Measurements from ENCODE around the gene DIO1. TPM values are rescaled to one million over a fixed set of nuclear protein-coding genes. Genes with fewer than 3 reads are reported as not detected.
A peak's percentile ranks its signal among the peaks of the same experiment; 100 is the strongest.

Gene DIO1
- total RNA-seq, 2 donors from 2014 or later = 0.32 TPM; not detected in 1

- no peaks in the 10 kb centered on the region for H3K27me3 ChIP-seq
- no peak for TF ChIP-seq CTCF (IDR thresholded peaks at IDR 0.05)
- no peak overlapping the region for H3K27ac ChIP-seq
- no peak for DNase-seq
- H3K9me3 ChIP-seq = no peaks in the 10 kb centered on the region
- intact Hi-C loops (cut with DNase I) = loop anchor here (5.0 kb wide), 1 partner anchor 89 kb away; no protein-coding TSS in a partner anchor
- no peak overlapping the region for H3K9ac ChIP-seq (ENCODE audit: low read depth in 2 of 2, low read length in 2 of 2)
- H3K36me3 ChIP-seq = no peaks in the 10 kb centered on the region
- H3K4me3 ChIP-seq = no peak overlapping the region
- H3K4me1 ChIP-seq = no peaks in the 10 kb centered on the region
Observed at GRCh38 chr1:53951697-53952096, 57.7 kb downstream of the DIO1 start.

GRCh38 chr1:53954128-53954527 lies 60.1 kb downstream of the DIO1 start:
- Histone ChIP-seq H3K9me3 (no peaks in the 10 kb centered on the region), H3K27ac (no peak overlapping the region), H3K4me1 (no peaks in the 10 kb centered on the region), H3K27me3 (no peaks in the 10 kb centered on the region), H3K36me3 (no peaks in the 10 kb centered on the region), H3K4me3 (no peak overlapping the region), H3K9ac (ENCODE audit: low read depth in 2 of 2, low read length in 2 of 2) (no peak overlapping the region)
- intact Hi-C loops (cut with DNase I) = loop anchor here (5.0 kb wide), 1 partner anchor 92 kb away; no protein-coding TSS in a partner anchor
- TF ChIP-seq CTCF (IDR thresholded peaks at IDR 0.05) = no peak
- no peak for DNase-seq

GRCh38 chr1:53956308-53957168 lies 62.6 kb downstream of the DIO1 start:
- intact Hi-C loops (cut with DNase I) = no loop called here
- H3K27me3 ChIP-seq = no peaks in the 10 kb centered on the region
- H3K36me3 ChIP-seq = no peaks in the 10 kb centered on the region
- no peak overlapping the region for H3K27ac ChIP-seq
- TF ChIP-seq CTCF (IDR thresholded peaks at IDR 0.05) = no peak
- peak overlapping the region in 1 of 2 donors; percentile 1 for H3K9ac ChIP-seq (ENCODE audit: low read depth in 2 of 2, low read length in 2 of 2)
- no peak overlapping the region for H3K4me3 ChIP-seq
- no peak for DNase-seq
- no peaks in the 10 kb centered on the region for H3K4me1 ChIP-seq
- H3K9me3 ChIP-seq = no peaks in the 10 kb centered on the region

GRCh38 chr1:53957194-53957818 lies 63.3 kb downstream of the DIO1 start:
- no peaks in the 10 kb centered on the region for H3K4me1 ChIP-seq
- intact Hi-C loops (cut with DNase I) = no loop called here
- H3K4me3 ChIP-seq = no peak overlapping the region
- DNase-seq = peak; percentile 25
- H3K9ac ChIP-seq (ENCODE audit: low read depth in 2 of 2, low read length in 2 of 2) = peak overlapping the region in 1 of 2 donors; percentile 1
- no peaks in the 10 kb centered on the region for H3K9me3 ChIP-seq
- H3K27ac ChIP-seq = no peak overlapping the region
- TF ChIP-seq CTCF (IDR thresholded peaks at IDR 0.05) = no peak
- H3K27me3 ChIP-seq = no peaks in the 10 kb centered on the region
- no peaks in the 10 kb centered on the region for H3K36me3 ChIP-seq

- Histone ChIP-seq H3K9ac (ENCODE audit: low read depth in 2 of 2, low read length in 2 of 2) (no peak overlapping the region), H3K4me3 (no peak overlapping the region), H3K36me3 (no peaks in the 10 kb centered on the region), H3K9me3 (no peaks in the 10 kb centered on the region), H3K4me1 (no peaks in the 10 kb centered on the region), H3K27ac (no peak overlapping the region), H3K27me3 (no peaks in the 10 kb centered on the region)
- intact Hi-C loops (cut with DNase I) = loop anchor here (5.0 kb wide), 1 partner anchor 82 kb away; no protein-coding TSS in a partner anchor
- peak; percentile 62 for TF ChIP-seq CTCF (IDR thresholded peaks at IDR 0.05)
- DNase-seq = no peak
Observed at GRCh38 chr1:53959664-53960250, 65.8 kb downstream of the DIO1 start.

Other genes with a start within 250 kb of the DIO1 start
- under 1 TPM in 1 of 2 donors, not detected in 1; 0.16 TPM for gene GLIS1, start 155.0 kb upstream of the DIO1 start, total RNA-seq
- gene NDC1, start 55.9 kb upstream of the DIO1 start, total RNA-seq = 10 to 100 TPM; 17.3 to 39.4 TPM
- gene YIPF1, start 4.4 kb upstream of the DIO1 start, total RNA-seq = 10 to 100 TPM; 30.4 to 35.3 TPM
- 10 to 100 TPM; 15.1 to 17.5 TPM for gene IFT25, start 51.5 kb downstream of the DIO1 start, total RNA-seq
- 10 to 100 TPM; 23.2 to 24.8 TPM for gene LRRC42, start 52.2 kb downstream of the DIO1 start, total RNA-seq
- gene LDLRAD1, start 124.0 kb downstream of the DIO1 start, total RNA-seq = under 1 TPM in 1 of 2 donors, not detected in 1; 0.24 TPM
- 100 to 1,000 TPM; 470 to 887 TPM for gene TMEM59, start 159.0 kb downstream of the DIO1 start, total RNA-seq
- gene TCEANC2, start 159.4 kb downstream of the DIO1 start, total RNA-seq = 1 to 10 TPM; 4.4 to 5.9 TPM

Measured in colonic mucosa (tissue), 4 donors.